ENCODE results near the gene PEF1. TPM values are rescaled to one million over a fixed set of nuclear protein-coding genes. Genes with fewer than 3 reads are reported as not detected.
A peak's percentile ranks its signal among the peaks of the same experiment; 100 is the strongest.

Gene PEF1
- total and polyA plus RNA-seq, 2 donors (not counting 1 experiment from before 2014, with no cell fraction given), result 36.7 to 49.4 TPM

DNA sequence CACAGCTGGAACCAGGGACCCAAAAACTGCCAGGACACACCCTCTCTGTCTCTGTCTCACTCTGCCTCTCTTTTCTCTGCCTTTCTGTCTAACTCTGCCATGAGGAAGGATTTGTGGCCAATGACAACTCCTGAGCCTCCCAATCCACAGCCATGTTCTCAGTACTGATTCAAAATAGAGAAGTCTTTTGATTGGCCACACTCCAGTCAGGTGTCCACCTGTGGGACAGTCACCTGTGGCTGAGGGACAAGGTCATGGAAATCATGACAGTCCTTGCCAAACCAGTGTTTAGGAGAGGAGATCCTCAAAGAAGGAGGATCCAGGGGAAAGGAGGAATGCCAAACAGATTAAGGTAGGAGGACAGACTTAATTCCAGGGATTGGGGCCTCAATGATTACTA lies 52.5 kb downstream of the PEF1 start:
- Mint-ChIP-seq H3K27me3 (peaks cover 36% of the 10 kb centered on the region), H3K4me1 (peaks cover 19% of the 10 kb centered on the region), H3K27ac (no peak overlapping the region), H3K9me3 (ENCODE audit: insufficient read depth) (no peaks in the 10 kb centered on the region), H3K4me3 (no peak overlapping the region)
- POLR2A ChIA-PET, result no interaction called here
- H3K4me1 ChIP-seq (ENCODE audit: control insufficient read depth in 2 of 2, insufficient read depth in 2 of 2, low read length in 2 of 2), result peaks cover 0 to 4% of the 10 kb centered on the region in 2 donors
- no peaks in the 10 kb centered on the region for H4K20me1 ChIP-seq (ENCODE audit: control insufficient read depth, insufficient read depth, low read length, poor library complexity, severe bottlenecking)
- intact Hi-C loops (cut with micrococcal nuclease), result no loop called here
- no peak overlapping the region for H3K9ac ChIP-seq (ENCODE audit: low read length)
- no peak overlapping the region for H2AFZ ChIP-seq (ENCODE audit: insufficient read depth, low read depth, low read length, poor library complexity, severe bottlenecking)
- no peak overlapping the region for H3K4me2 ChIP-seq (replicated peaks; ENCODE audit: low read depth, low read length, poor library complexity, severe bottlenecking)
- H3K36me3 ChIP-seq (replicated peaks in 1 of 2; ENCODE audit: control extremely low read depth in 1 of 2, control insufficient read depth in 1 of 2, extremely low read depth in 1 of 2, insufficient read depth in 2 of 2, low read length in 1 of 2), result no peaks in the 10 kb centered on the region
- no peaks in the 10 kb centered on the region for H3K9me3 ChIP-seq (ENCODE audit: control extremely low read depth in 1 of 3, control insufficient read depth in 2 of 3, insufficient read depth in 1 of 3, low read length in 2 of 3)
- TF ChIP-seq, protein P1, sequence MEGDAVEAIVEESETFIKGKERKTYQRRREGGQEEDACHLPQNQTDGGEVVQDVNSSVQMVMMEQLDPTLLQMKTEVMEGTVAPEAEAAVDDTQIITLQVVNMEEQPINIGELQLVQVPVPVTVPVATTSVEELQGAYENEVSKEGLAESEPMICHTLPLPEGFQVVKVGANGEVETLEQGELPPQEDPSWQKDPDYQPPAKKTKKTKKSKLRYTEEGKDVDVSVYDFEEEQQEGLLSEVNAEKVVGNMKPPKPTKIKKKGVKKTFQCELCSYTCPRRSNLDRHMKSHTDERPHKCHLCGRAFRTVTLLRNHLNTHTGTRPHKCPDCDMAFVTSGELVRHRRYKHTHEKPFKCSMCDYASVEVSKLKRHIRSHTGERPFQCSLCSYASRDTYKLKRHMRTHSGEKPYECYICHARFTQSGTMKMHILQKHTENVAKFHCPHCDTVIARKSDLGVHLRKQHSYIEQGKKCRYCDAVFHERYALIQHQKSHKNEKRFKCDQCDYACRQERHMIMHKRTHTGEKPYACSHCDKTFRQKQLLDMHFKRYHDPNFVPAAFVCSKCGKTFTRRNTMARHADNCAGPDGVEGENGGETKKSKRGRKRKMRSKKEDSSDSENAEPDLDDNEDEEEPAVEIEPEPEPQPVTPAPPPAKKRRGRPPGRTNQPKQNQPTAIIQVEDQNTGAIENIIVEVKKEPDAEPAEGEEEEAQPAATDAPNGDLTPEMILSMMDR (IDR thresholded peaks at IDR 0.05), result no peak
- TF ChIP-seq EZH2 (IDR thresholded peaks at IDR 0.05; ENCODE audit: borderline replicate concordance, insufficient read depth, low read depth, low read length, poor library complexity, severe bottlenecking), result no peak
- ATAC-seq (ENCODE audit: low read depth) (no peak), DNase-seq (no peak)
- H3K4me3 ChIP-seq (ENCODE audit: control extremely low read depth in 1 of 5, extremely low read depth in 1 of 5, insufficient read depth in 1 of 5, low read depth in 2 of 5, low read length in 4 of 5), result no peak overlapping the region
- H3K27ac ChIP-seq (ENCODE audit: low read length in 2 of 2), result no peak overlapping the region
- peaks cover 0 to 28% (median 4%) of the 10 kb centered on the region in 4 experiments for H3K27me3 ChIP-seq (replicated peaks in 1 of 4; ENCODE audit: control extremely low read depth in 1 of 4, control insufficient read depth in 3 of 4, insufficient read depth in 4 of 4, low read length in 3 of 4)
- CTCF ChIA-PET, result interaction anchor here (1.9 kb wide), 1 partner anchor 26 kb away, joined by 10 read pairs; the partner anchor contains the start of gene HCRTR1
- no peaks in the 10 kb centered on the region for H3K79me2 ChIP-seq (ENCODE audit: control insufficient read depth, insufficient read depth, low read length)

DNA sequence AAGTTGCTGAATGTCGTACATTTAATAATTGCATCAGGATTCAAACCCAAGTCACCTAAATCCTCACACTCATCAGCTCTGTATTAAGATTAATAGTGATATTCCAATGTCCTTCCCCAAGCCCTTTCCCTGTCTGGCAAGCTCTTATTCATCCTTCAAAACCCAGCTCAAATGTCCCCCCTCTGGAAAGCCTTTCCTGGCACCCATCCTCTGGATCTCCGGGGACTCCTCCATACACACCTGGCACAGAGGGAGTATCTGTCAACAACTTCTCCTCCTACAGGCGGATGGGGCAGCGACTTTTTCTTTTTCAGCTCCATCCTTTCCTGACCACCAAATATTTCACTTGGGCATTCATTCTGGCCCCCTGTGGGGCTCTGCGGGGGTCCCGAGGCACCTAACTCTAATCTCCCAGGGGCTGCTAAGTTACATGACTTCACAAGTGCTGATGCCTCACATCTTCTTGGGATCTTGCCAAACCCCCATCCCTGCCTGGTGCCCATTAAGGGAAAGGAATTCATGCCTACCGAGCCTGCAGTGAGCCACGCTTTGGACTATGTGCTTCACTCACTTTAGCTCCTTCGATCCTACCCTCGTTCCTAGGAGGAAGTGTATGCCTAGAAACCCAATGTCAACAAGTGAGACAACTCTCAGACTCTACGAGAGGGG lies 53.1 kb downstream of the PEF1 start:
- Mint-ChIP-seq H3K4me3 (no peak overlapping the region), H3K9me3 (ENCODE audit: insufficient read depth) (no peaks in the 10 kb centered on the region), H3K27me3 (peaks cover 36% of the 10 kb centered on the region), H3K27ac (peak overlapping the region; percentile 24), H3K4me1 (peaks cover 16% of the 10 kb centered on the region)
- intact Hi-C loops (cut with micrococcal nuclease), result no loop called here
- Histone ChIP-seq H3K4me1 (ENCODE audit: control insufficient read depth in 2 of 2, insufficient read depth in 2 of 2, low read length in 2 of 2) (peaks cover 0 to 4% of the 10 kb centered on the region in 2 donors), H4K20me1 (ENCODE audit: control insufficient read depth, insufficient read depth, low read length, poor library complexity, severe bottlenecking) (no peaks in the 10 kb centered on the region), H3K9me3 (ENCODE audit: control extremely low read depth in 1 of 3, control insufficient read depth in 2 of 3, insufficient read depth in 1 of 3, low read length in 2 of 3) (no peaks in the 10 kb centered on the region), H2AFZ (ENCODE audit: insufficient read depth, low read depth, low read length, poor library complexity, severe bottlenecking) (no peak overlapping the region), H3K27ac (ENCODE audit: low read length in 2 of 2) (no peak overlapping the region), H3K9ac (ENCODE audit: low read length) (no peak overlapping the region), H3K4me3 (ENCODE audit: control extremely low read depth in 1 of 5, extremely low read depth in 1 of 5, insufficient read depth in 1 of 5, low read depth in 2 of 5, low read length in 4 of 5) (no peak overlapping the region), H3K36me3 (replicated peaks in 1 of 2; ENCODE audit: control extremely low read depth in 1 of 2, control insufficient read depth in 1 of 2, extremely low read depth in 1 of 2, insufficient read depth in 2 of 2, low read length in 1 of 2) (no peaks in the 10 kb centered on the region), H3K4me2 (replicated peaks; ENCODE audit: low read depth, low read length, poor library complexity, severe bottlenecking) (no peak overlapping the region), H3K27me3 (replicated peaks in 1 of 4; ENCODE audit: control extremely low read depth in 1 of 4, control insufficient read depth in 3 of 4, insufficient read depth in 4 of 4, low read length in 3 of 4) (peaks cover 0 to 28% (median 4%) of the 10 kb centered on the region in 4 experiments), H3K79me2 (ENCODE audit: control insufficient read depth, insufficient read depth, low read length) (no peaks in the 10 kb centered on the region)
- TF ChIP-seq, protein P1 (IDR thresholded peaks at IDR 0.05), result no peak
- TF ChIP-seq EZH2 (IDR thresholded peaks at IDR 0.05; ENCODE audit: borderline replicate concordance, insufficient read depth, low read depth, low read length, poor library complexity, severe bottlenecking), result no peak
- 85% methylated on average over 10 of the region's 11 CpGs for WGBS (ENCODE audit: insufficient coverage)
- no peak for DNase-seq
- CTCF ChIA-PET, result interaction anchor here (0.9 to 1.2 kb wide), 2 partner anchors 11 to 20 kb away, joined by 3 to 4 read pairs; no protein-coding TSS in a partner anchor
- no peak for ATAC-seq (ENCODE audit: low read depth)
- POLR2A ChIA-PET, result no interaction called here
